Activated CD4-positive, alpha-beta memory T cell treated with anti-CD3 and anti-CD28 coated beads for 36 hours (primary cell): ENCODE results near the gene ISG15. TPM values are rescaled to one million over a fixed set of nuclear protein-coding genes. Genes with fewer than 3 reads are reported as not detected.
"Not testable (repeated sequence)": the region's sequence is repeated elsewhere in the genome, so short reads cannot be mapped to it uniquely, and the experiment has no call there.

Source experiments
- CTCF ChIA-PET: fragments of 350-600 bp; sonication (Branson Sonifier 250); formaldehyde crosslinking; loops from one replicate; lab custom pipeline; 2021; ENCODE audit warnings: antibody characterized with exemption, inconsistent platforms; lab: Charles Lee
- POLR2A ChIA-PET: fragments of 350-600 bp; sonication (Branson Sonifier 250); formaldehyde crosslinking; loops from one replicate; lab custom pipeline; 2021; ENCODE audit warnings: antibody characterized with exemption; lab: Charles Lee
- DNase-seq: peaks from one replicate; pipeline ENCODE4 v3.0.0-alpha.2; 2020
- H3K27ac Mint-ChIP-seq: one replicate; pipeline ENCODE4 v1.8.0; 2021; ENCODE audit warnings: mixed read lengths
- H3K27me3 Mint-ChIP-seq: one replicate; pipeline ENCODE4 v1.8.0; 2021; ENCODE audit warnings: mixed read lengths
- H3K36me3 Mint-ChIP-seq: one replicate; pipeline ENCODE4 v1.8.0; 2021; ENCODE audit warnings: mixed read lengths
- H3K4me1 Mint-ChIP-seq: one replicate; pipeline ENCODE4 v1.8.0; 2021; ENCODE audit warnings: low read depth, mixed read lengths
- H3K4me3 Mint-ChIP-seq: one replicate; pipeline ENCODE4 v1.8.0; 2021; ENCODE audit warnings: mild to moderate bottlenecking, mixed read lengths
- H3K9me3 Mint-ChIP-seq: one replicate; pipeline ENCODE4 v1.8.0; 2021; ENCODE audit warnings: mixed read lengths
- intact Hi-C: fragments of 100-400 bp; cut with micrococcal nuclease; formaldehyde crosslinking; loops from one replicate; pipeline ENCODE4 v1.15.1; 2023
- total RNA-seq, 2 experiments: library from RNA; stranded (reverse); gene quantifications; one replicate each; pipeline ENCODE4 v1.2.3, GENCODE V29; 2021

ISG15 gene
- total RNA-seq, 2 experiments from 2014 or later, result 96.9 to 108 TPM

GRCh38 chr1:1054971-1055370 lies 41.7 kb downstream of the ISG15 start:
- no peaks in the 10 kb centered on the region for H3K9me3 Mint-ChIP-seq
- CTCF ChIA-PET, result no interaction called here

GRCh38 chr1:1055841-1056736 lies 42.8 kb downstream of the ISG15 start:
- no peak for DNase-seq
- Mint-ChIP-seq H3K36me3 (peaks cover 7% of the 10 kb centered on the region), H3K27ac (no peak overlapping the region), H3K9me3 (no peaks in the 10 kb centered on the region), H3K4me3 (no peak overlapping the region), H3K4me1 (peaks cover 11% of the 10 kb centered on the region), H3K27me3 (peaks cover 27% of the 10 kb centered on the region)
- CTCF ChIA-PET, result no interaction called here
- POLR2A ChIA-PET, result no interaction called here
- intact Hi-C loops, result no loop called here

More at GRCh38 chr1:1054971-1055370, 41.7 kb downstream of the ISG15 start:
- no peak for DNase-seq
- H3K4me3 Mint-ChIP-seq, result no peak overlapping the region
- peaks cover 21% of the 10 kb centered on the region for H3K27me3 Mint-ChIP-seq
- POLR2A ChIA-PET, result no interaction called here
- H3K36me3 Mint-ChIP-seq, result no peaks in the 10 kb centered on the region
- H3K27ac Mint-ChIP-seq, result no peak overlapping the region
- intact Hi-C loops, result no loop called here
- H3K4me1 Mint-ChIP-seq, result peaks cover 5% of the 10 kb centered on the region

- CTCF ChIA-PET, result interaction anchor here (0.6 to 1.9 kb wide), 2 partner anchors 18 to 72 kb away, joined by 3 to 5 read pairs; no protein-coding TSS in a partner anchor
- not testable (repeated sequence) for DNase-seq
These were observed 44.4 kb downstream of the ISG15 start for GRCh38 chr1:1057769-1058087.

GRCh38 chr1:1058088-1058905 lies 45.0 kb downstream of the ISG15 start:
- Mint-ChIP-seq H3K4me3 (peak overlapping the region; percentile 72), H3K4me1 (peaks cover 21% of the 10 kb centered on the region), H3K27me3 (peaks cover 28% of the 10 kb centered on the region), H3K27ac (no peak overlapping the region), H3K36me3 (peaks cover 15% of the 10 kb centered on the region), H3K9me3 (no peaks in the 10 kb centered on the region)
- intact Hi-C loops, result no loop called here
- CTCF ChIA-PET, result interaction anchor here (0.8 to 2.9 kb wide), 3 partner anchors 18 to 192 kb away, joined by 3 to 15 read pairs (median 5); no protein-coding TSS in a partner anchor
- POLR2A ChIA-PET, result interaction anchor here (0.9 kb wide), 1 partner anchor 11 kb away, joined by 3 read pairs; no protein-coding TSS in a partner anchor
- no peak for DNase-seq

More at GRCh38 chr1:1057769-1058087, 44.4 kb downstream of the ISG15 start:
- H3K36me3 Mint-ChIP-seq, result peaks cover 12% of the 10 kb centered on the region
- H3K9me3 Mint-ChIP-seq, H3K4me3 Mint-ChIP-seq, POLR2A ChIA-PET, H3K27ac Mint-ChIP-seq, intact Hi-C loops: not testable (repeated sequence)
- H3K4me1 Mint-ChIP-seq, result peaks cover 16% of the 10 kb centered on the region
- peaks cover 28% of the 10 kb centered on the region for H3K27me3 Mint-ChIP-seq

- CTCF ChIA-PET, result interaction anchor here (0.6 to 2.9 kb wide), 5 partner anchors 8 to 191 kb away, joined by 3 to 15 read pairs (median 3); no protein-coding TSS in a partner anchor
- POLR2A ChIA-PET, result interaction anchor here (0.9 kb wide), 2 partner anchors 12 to 68 kb away, joined by 3 read pairs; no protein-coding TSS in a partner anchor
- peaks cover 28% of the 10 kb centered on the region for H3K27me3 Mint-ChIP-seq
- peaks cover 23% of the 10 kb centered on the region for H3K4me1 Mint-ChIP-seq
- H3K36me3 Mint-ChIP-seq, result peaks cover 15% of the 10 kb centered on the region
- no peak for DNase-seq
- H3K27ac Mint-ChIP-seq, result no peak overlapping the region
- H3K4me3 Mint-ChIP-seq, result peak overlapping the region; percentile 72
- intact Hi-C loops, result no loop called here
- no peaks in the 10 kb centered on the region for H3K9me3 Mint-ChIP-seq
These were observed 45.7 kb downstream of the ISG15 start for GRCh38 chr1:1058921-1059493.

- peaks cover 28% of the 10 kb centered on the region for H3K27me3 Mint-ChIP-seq
- ChIA-PET POLR2A (interaction anchor here (0.9 kb wide), 2 partner anchors 12 to 69 kb away, joined by 3 read pairs; no protein-coding TSS in a partner anchor), CTCF (interaction anchor here (0.6 to 2.9 kb wide), 4 partner anchors 9 to 75 kb away, joined by 3 to 15 read pairs (median 4); no protein-coding TSS in a partner anchor)
- intact Hi-C loops, result loop anchor here (5.0 to 10.0 kb wide), 3 partner anchors 42 to 158 kb away; partner anchors contain the start of genes KLHL17 and PLEKHN1
- H3K27ac Mint-ChIP-seq, result no peak overlapping the region
- peak; percentile 94 for DNase-seq
- peaks cover 15% of the 10 kb centered on the region for H3K36me3 Mint-ChIP-seq
- H3K9me3 Mint-ChIP-seq, result no peaks in the 10 kb centered on the region
- peak overlapping the region; percentile 83 for H3K4me3 Mint-ChIP-seq
- peaks cover 28% of the 10 kb centered on the region for H3K4me1 Mint-ChIP-seq
These were observed 46.4 kb downstream of the ISG15 start for GRCh38 chr1:1059494-1060280.

- peaks cover 31% of the 10 kb centered on the region for H3K4me1 Mint-ChIP-seq
- intact Hi-C loops, result loop anchor here (5.0 to 10.0 kb wide), 3 partner anchors 43 to 157 kb away; partner anchors contain the start of genes KLHL17 and PLEKHN1
- peak overlapping the region; percentile 83 for H3K4me3 Mint-ChIP-seq
- no peak overlapping the region for H3K27ac Mint-ChIP-seq
- CTCF ChIA-PET, result interaction anchor here (1.1 to 2.9 kb wide), 2 partner anchors 43 to 76 kb away, joined by 3 to 15 read pairs; no protein-coding TSS in a partner anchor
- peaks cover 28% of the 10 kb centered on the region for H3K27me3 Mint-ChIP-seq
- H3K9me3 Mint-ChIP-seq, result no peaks in the 10 kb centered on the region
- peaks cover 15% of the 10 kb centered on the region for H3K36me3 Mint-ChIP-seq
- POLR2A ChIA-PET, result interaction anchor here (0.5 kb wide), 1 partner anchor 156 kb away, joined by 3 read pairs; no protein-coding TSS in a partner anchor
- no peak for DNase-seq
These were observed 47.1 kb downstream of the ISG15 start for GRCh38 chr1:1060281-1061000.

- Mint-ChIP-seq H3K27ac (no peak overlapping the region), H3K4me1 (peaks cover 41% of the 10 kb centered on the region), H3K27me3 (peaks cover 23% of the 10 kb centered on the region), H3K4me3 (peak overlapping the region; percentile 74), H3K36me3 (peaks cover 15% of the 10 kb centered on the region), H3K9me3 (no peaks in the 10 kb centered on the region)
- intact Hi-C loops, result loop anchor here (5.0 to 10.0 kb wide), 3 partner anchors 45 to 155 kb away; partner anchors contain the start of genes KLHL17 and PLEKHN1
- CTCF ChIA-PET, result interaction anchor here (0.7 to 5.1 kb wide), 4 partner anchors 21 to 79 kb away, joined by 4 to 55 read pairs (median 6); partner anchors contain the start of gene PERM1
- POLR2A ChIA-PET, result interaction anchor here (1.4 kb wide), 1 partner anchor 77 kb away, joined by 4 read pairs; no protein-coding TSS in a partner anchor
- DNase-seq, result no peak
These were observed 48.5 kb downstream of the ISG15 start for GRCh38 chr1:1061682-1062345.

GRCh38 chr1:1062348-1063163 lies 49.3 kb downstream of the ISG15 start:
- peaks cover 15% of the 10 kb centered on the region for H3K36me3 Mint-ChIP-seq
- H3K27ac Mint-ChIP-seq, result peak overlapping the region; percentile 83
- POLR2A ChIA-PET, result interaction anchor here (1.4 to 2.1 kb wide), 2 partner anchors 24 to 77 kb away, joined by 4 to 11 read pairs; no protein-coding TSS in a partner anchor
- peaks cover 41% of the 10 kb centered on the region for H3K4me1 Mint-ChIP-seq
- H3K9me3 Mint-ChIP-seq, result no peaks in the 10 kb centered on the region
- peaks cover 20% of the 10 kb centered on the region for H3K27me3 Mint-ChIP-seq
- H3K4me3 Mint-ChIP-seq, result peak overlapping the region; percentile 74
- peak; percentile 29 for DNase-seq
- intact Hi-C loops, result loop anchor here (5.0 to 10.0 kb wide), 3 partner anchors 45 to 155 kb away; partner anchors contain the start of genes KLHL17 and PLEKHN1
- CTCF ChIA-PET, result interaction anchor here (0.7 to 5.1 kb wide), 7 partner anchors 9 to 229 kb away, joined by 3 to 55 read pairs (median 6); partner anchors contain the start of gene PERM1
